ENCODE results near the gene INPP5A. TPM values are rescaled to one million over a fixed set of nuclear protein-coding genes. Genes with fewer than 3 reads are reported as not detected.

The INPP5A gene
- total and polyA plus RNA-seq, 10 of the 15 experiments (the other 5 are each of a cell fraction or from before 2014, with no cell fraction given): 0.52 to 15.0 (median 6.3) TPM

DNA sequence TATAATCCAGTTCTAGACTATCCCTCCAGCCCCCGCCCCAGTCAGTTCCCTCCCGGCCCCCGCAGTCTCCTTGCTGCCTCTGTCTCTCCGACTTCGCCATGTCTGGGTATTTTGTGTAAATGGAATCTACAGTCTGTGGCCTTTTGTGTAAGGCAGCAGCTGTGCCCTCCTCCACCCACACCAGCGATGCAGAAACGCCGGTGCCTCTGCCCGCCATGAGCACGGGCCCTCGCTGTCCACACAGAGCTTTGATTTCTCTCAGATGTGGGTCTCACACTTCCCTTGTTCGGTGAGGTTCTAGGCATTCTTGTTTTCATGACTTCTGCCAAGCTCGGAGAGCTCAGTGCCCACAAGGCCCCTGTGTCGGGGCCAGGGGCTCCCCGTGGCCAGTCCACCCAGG lies 210.5 kb downstream of the INPP5A start:
- Histone ChIP-seq H3K4me3 (no peak overlapping the region), H3K9me3 (replicated peaks; ENCODE audit: control insufficient read depth, insufficient read depth, low read length) (no peaks in the 10 kb centered on the region; the same call in 2 of the 3 replicates), H3K27me3 (replicated peaks in 1 of 2; ENCODE audit: control insufficient read depth in 2 of 2, insufficient read depth in 2 of 2, low read length in 1 of 2) (no peaks in the 10 kb centered on the region), H3K9ac (ENCODE audit: control insufficient read depth, insufficient read depth, low read length) (no peak overlapping the region), H3K4me1 (ENCODE audit: control insufficient read depth, insufficient read depth, low read length) (no peaks in the 10 kb centered on the region), H3K36me3 (ENCODE audit: control insufficient read depth in 2 of 2, insufficient read depth in 2 of 2, low read length in 1 of 2) (peaks cover 0 to 3% of the 10 kb centered on the region in 2 experiments; a peak in 2 of 4 replicates), H2AFZ (ENCODE audit: control insufficient read depth, low read depth, low read length) (no peak overlapping the region), H3K79me2 (ENCODE audit: control insufficient read depth, insufficient read depth, low read length) (no peaks in the 10 kb centered on the region), H3K27ac (ENCODE audit: control insufficient read depth, insufficient read depth) (no peak overlapping the region), H4K20me1 (ENCODE audit: control insufficient read depth, insufficient read depth) (no peaks in the 10 kb centered on the region), H3K4me2 (ENCODE audit: control insufficient read depth, insufficient read depth) (no peak overlapping the region)
- SMC1A ChIA-PET (ENCODE audit: uncharacterized antibody, unreplicated experiment): no interaction called here
- in situ Hi-C loops (cut with MboI): no loop called here
- intact Hi-C loops (cut with micrococcal nuclease; ENCODE audit: unreplicated experiment): no loop called here
- DNase-seq (ENCODE audit: low read depth, low spot score) (no peak), ATAC-seq (no peak), FAIRE-seq (no peak)
- no TSS peak for BruUV-seq (replicated peaks)
- CTCF ChIA-PET: no interaction called here
- TF ChIP-seq ZNF217 (IDR thresholded peaks at IDR 0.05) (no peak), ZNF622 (IDR thresholded peaks at IDR 0.05) (no peak), CBX5 (IDR thresholded peaks at IDR 0.05; ENCODE audit: low read depth) (no peak), USF1 (IDR thresholded peaks at IDR 0.05; ENCODE audit: borderline replicate concordance, extremely low read length, insufficient read depth, low read depth, low read length) (no peak), BCL3 (IDR thresholded peaks at IDR 0.05; ENCODE audit: borderline replicate concordance, insufficient read depth, low read depth, low read length, poor library complexity, severe bottlenecking) (no peak), TARDBP (IDR thresholded peaks at IDR 0.05; ENCODE audit: borderline replicate concordance) (no peak), CBX3 (IDR thresholded peaks at IDR 0.05; ENCODE audit: borderline replicate concordance, low read depth) (no peak), SMC3 (IDR thresholded peaks at IDR 0.05; ENCODE audit: borderline replicate concordance, low read length) (no peak), RBBP5 (conservative IDR thresholded peaks at IDR 0.05) (no peak), HDGF (IDR thresholded peaks at IDR 0.05) (no peak), TBL1XR1 (IDR thresholded peaks at IDR 0.05; ENCODE audit: low read depth, low read length) (no peak), MTA2 (IDR thresholded peaks at IDR 0.05; ENCODE audit: low read depth) (no peak), NRF1 (conservative IDR thresholded peaks at IDR 0.05; ENCODE audit: low read depth, low read length) (no peak), BHLHE40 (IDR thresholded peaks at IDR 0.05; ENCODE audit: borderline replicate concordance in 1 of 2, low read depth in 2 of 2, low read length in 1 of 2) (no peak), KAT2A (conservative IDR thresholded peaks at IDR 0.05; ENCODE audit: control insufficient read depth, low read depth, low read length) (no peak), ZNF207 (IDR thresholded peaks at IDR 0.05; ENCODE audit: borderline replicate concordance) (no peak), NFIC (IDR thresholded peaks at IDR 0.05; ENCODE audit: low read depth, low read length) (no peak), NFXL1 (IDR thresholded peaks at IDR 0.05; ENCODE audit: borderline replicate concordance) (no peak)
- TF ChIP-seq, protein P1, sequence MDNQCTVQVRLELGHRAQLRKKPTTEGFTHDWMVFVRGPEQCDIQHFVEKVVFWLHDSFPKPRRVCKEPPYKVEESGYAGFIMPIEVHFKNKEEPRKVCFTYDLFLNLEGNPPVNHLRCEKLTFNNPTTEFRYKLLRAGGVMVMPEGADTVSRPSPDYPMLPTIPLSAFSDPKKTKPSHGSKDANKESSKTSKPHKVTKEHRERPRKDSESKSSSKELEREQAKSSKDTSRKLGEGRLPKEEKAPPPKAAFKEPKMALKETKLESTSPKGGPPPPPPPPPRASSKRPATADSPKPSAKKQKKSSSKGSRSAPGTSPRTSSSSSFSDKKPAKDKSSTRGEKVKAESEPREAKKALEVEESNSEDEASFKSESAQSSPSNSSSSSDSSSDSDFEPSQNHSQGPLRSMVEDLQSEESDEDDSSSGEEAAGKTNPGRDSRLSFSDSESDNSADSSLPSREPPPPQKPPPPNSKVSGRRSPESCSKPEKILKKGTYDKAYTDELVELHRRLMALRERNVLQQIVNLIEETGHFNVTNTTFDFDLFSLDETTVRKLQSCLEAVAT (IDR thresholded peaks at IDR 0.05): no peak
- TF ChIP-seq, protein P2, sequence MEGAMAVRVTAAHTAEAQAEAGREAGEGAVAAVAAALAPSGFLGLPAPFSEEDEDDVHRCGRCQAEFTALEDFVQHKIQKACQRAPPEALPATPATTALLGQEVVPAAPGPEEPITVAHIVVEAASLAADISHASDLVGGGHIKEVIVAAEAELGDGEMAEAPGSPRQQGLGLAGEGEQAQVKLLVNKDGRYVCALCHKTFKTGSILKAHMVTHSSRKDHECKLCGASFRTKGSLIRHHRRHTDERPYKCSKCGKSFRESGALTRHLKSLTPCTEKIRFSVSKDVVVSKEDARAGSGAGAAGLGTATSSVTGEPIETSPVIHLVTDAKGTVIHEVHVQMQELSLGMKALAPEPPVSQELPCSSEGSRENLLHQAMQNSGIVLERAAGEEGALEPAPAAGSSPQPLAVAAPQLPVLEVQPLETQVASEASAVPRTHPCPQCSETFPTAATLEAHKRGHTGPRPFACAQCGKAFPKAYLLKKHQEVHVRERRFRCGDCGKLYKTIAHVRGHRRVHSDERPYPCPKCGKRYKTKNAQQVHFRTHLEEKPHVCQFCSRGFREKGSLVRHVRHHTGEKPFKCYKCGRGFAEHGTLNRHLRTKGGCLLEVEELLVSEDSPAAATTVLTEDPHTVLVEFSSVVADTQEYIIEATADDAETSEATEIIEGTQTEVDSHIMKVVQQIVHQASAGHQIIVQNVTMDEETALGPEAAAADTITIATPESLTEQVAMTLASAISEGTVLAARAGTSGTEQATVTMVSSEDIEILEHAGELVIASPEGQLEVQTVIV (IDR thresholded peaks at IDR 0.05; ENCODE audit: borderline replicate concordance, partially characterized antibody): no peak
- POLR2A ChIA-PET: no interaction called here
- RAD21 ChIA-PET (ENCODE audit: unreplicated experiment): no interaction called here
- 79% methylated on average over 12 of the region's 15 CpGs for WGBS (ENCODE audit: insufficient coverage, insufficient replicate concordance, low lambda C conversion rate, missing lambda C conversion rate)

Data from GM12878 (cell line).